HUDEP-2 (cell line): Measurements from ENCODE around the gene SULF2.

Experiments used
- DNase-seq, 76 experiments: peaks; one replicate each; lab custom pipeline; 2025; ENCODE audit not compliant: unreplicated experiment in 76 of 76; lab: John Stamatoyannopoulos, UW

The SULF2 gene

DNA sequence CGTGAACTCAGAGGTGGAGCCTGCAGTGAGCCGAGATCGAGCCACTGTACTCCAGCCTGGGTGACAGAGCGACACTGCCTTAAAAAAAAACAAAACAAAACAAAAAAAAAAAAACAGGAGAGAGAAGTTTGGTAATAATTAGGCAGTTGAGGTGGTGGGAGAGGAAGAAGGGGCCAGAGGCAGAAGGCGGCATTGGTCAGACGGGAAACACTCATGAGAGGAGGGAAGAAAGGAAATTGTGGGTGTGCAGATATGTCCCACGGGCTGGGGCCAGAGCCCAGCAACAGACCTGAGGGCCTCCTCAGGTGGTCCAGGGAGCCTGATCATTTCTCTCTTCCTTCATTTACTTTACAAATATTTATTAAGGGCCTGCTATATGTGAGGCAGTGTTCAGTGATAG is 20.0 kb downstream of the SULF2 start:
- DNase-seq: no peak

DNA sequence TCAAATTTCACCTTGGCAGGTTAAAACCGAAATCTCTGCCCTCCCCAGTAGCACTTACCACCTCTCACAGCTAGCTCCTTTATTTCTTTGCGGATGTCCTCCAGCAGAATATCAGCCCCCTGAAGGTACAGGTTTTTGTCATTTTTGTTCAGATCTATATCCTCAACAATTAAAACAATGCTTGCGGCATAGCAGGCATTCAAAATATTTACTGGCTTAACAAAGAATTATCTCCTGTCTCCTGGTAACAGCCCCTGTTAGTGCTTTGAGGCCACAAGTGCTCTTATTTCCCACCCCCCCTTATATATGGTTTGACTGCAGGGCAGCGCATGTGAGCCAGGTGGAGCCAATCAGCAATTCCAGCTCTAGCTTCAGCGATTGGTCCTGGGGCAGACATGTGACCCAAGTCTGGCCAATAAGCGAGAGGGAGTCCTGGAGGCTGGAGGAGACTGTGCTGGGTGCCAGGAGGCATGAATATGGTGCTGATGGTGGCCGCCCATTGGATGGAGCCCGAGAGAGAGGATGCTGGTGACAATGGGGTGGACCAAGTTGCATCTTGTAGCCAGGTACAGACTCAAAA is 21.0 kb downstream of the SULF2 start:
- DNase-seq: peak in 1 of 76 experiments; percentile 2

DNA sequence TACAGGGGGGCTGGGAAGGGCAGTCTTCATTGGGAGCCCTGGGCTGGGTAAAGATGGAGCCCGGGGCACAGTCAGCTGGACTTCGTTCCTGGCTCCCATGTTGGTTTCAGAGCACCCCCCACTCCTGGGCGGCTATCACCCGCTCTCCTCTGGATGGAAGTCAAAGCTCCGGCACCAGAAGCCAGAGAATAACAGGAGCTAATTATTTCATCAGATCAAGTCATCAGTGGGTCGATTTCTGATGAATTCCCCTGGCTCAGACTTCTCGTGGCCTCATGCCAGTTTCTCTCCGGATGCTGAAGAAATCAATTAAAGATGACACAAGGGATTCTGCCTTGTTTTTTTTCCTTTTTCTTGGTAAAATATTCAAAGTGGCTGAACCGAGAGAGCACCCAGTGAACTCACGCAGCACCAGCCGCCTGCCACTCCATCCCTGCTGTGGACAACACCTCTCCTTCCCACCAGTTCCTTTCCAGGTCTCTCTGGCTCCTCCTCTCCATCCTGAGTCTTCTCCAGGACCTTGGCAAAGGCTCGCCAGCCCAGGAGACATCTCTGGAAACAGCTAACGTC is 22.5 kb downstream of the SULF2 start:
- no peak for DNase-seq

DNA sequence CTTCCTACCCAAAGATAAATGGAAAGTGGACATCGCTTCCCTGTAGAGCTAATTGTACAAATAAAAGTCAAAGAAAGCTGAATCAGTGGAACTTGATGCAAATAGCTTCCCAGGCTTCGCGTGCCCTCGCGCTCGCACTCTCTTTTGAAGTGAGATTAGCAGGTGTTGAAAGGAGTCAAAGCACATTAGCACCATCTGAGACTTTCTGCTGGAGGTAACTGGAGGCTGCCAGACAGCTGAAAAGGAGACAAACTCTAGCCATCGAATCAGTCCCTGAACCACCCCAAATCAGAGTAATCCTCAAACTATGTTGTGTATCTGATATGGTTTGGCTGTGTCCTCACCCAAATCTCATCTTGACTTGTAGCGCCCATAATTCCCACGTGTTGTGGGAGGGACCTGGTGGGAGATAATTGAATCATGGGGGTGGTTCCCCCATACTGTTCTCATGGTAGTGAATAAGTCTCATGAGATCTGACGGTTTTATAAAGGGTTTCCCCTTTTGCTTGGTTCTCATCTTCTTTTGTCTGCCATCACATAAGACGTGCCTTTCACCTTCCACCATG is 23.7 kb downstream of the SULF2 start:
- DNase-seq: no peak

DNA sequence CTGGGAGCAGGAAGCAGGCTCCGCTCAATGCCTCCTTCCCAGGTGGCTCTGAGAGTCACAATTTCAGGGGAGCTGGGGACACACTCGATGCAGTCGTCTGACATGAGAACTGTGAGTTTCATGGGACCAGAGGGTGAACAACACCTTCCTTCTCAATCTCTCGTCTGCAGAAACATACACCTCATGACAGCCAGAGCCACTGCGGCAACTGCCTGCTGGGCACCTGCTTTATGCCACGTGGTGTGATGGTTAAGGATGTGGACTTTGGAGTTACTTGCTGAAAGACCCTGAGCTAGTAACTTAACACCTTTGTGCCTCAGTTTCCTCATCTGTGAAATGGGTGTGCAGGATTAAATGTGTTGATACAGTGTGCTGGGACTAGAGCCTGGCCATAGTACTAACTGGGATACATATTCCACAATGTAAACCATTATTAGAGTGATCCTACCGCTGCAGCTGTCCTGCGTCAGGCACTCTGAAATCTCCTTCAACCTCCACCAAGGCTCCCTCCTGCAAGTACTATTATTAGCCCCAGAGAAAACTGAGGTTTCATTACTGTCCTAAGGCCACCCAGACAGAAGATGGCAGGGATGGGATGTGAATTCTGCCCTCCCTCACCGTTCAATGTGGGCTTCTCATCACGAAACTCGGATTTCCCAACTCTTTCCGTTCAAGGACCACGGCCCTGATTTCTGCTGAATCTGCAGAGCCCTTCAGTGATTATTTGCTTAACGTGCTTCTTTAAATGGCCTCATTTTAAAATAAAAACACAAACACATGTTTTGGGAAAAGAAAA is 24.4 kb downstream of the SULF2 start:
- DNase-seq: no peak

DNA sequence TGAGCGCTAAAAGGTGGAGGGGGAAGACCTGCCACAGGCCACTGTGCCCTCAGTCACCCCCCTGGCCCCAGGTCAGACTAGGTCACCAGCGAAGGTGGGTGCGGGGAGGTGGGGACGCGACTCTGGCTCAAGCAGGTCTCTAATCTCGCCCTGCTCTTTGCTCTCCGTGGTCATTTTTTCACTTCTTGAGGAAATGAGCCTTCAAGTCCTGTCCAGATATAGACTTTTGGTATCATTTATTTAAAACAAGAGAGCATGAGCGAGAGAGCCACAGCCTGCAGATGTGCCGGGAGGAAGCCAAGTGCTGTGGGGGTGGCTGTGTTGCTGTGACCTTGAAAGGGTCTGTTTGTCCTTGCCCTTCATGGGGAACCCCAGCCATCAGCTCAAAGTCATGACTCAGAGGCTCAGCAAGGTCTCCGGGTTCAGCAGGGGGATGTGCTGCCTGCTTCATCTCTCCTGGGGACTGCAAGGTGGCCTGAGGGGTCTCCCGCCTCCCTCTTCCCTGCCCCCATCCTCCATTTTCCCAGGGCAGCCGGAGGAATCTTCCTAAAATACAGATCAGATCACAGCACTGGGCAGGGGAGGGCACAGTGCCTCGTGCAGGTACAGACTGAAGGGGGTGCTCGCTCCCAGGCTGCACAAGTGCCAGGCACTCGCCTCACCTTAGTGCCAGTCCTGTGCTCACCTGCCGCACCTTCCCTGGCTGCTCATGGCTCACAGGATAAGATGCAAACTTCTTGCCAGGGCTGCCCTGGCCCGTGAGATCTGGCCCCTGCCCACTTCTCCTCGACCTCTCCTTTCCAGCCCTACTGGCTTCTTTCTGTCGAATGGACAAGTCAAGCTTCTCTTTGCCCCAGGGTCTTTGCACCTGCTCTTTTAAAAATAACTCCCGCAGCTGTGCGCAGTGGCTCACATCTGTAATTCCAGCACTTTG is 26.5 kb downstream of the SULF2 start:
- no peak for DNase-seq

- no peak for DNase-seq
These were observed 27.9 kb downstream of the SULF2 start for GRCh38 chr20:47757145-47758035.

GRCh38 chr20:47754946-47755652 is 30.2 kb downstream of the SULF2 start:
- no peak for DNase-seq

GRCh38 chr20:47754388-47754715 is 30.9 kb downstream of the SULF2 start:
- no peak for DNase-seq

- no peak for DNase-seq
These were observed 31.5 kb downstream of the SULF2 start for GRCh38 chr20:47753576-47754387.

DNA sequence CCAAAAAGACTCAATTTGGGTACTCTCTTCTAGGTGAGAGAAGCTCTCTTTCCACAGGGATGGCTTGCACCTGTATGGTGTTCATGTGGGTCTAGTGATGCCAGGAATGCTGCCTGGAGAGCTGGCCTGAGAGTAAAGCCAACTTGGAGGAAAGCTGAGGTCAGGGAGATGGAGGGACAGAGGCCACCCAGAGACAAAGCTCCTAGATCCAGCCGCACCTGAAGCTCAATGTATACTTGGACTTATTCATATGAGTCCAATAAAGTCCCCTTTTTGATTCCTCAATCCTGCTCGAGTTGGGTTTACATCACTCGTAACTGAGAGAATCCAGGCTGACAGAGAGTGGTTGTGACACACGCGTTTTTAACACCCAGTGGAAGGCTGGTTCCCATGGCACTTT is 33.8 kb downstream of the SULF2 start:
- no peak for DNase-seq

GRCh38 chr20:47749339-47749738 is 35.9 kb downstream of the SULF2 start:
- no peak for DNase-seq

DNA sequence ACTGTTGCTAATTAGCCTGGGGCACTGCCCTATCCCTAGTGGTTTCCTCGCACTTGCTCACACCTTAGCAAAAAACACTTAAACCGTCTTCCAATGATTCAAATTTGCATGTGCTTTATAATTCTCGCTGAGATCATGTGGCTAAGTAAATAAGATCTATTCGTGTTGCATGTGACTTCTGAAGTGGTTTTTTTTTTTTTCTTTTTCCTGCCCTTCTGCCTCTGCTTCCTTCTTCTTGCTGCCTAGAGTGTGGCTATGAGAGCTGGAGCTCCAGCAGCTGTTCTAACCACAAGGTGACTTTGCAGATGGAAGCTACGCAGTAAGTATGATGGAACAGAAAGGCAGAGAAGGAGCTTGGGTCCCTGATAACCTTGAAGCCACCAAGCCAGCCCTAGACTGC is 36.5 kb downstream of the SULF2 start:
- DNase-seq: no peak

GRCh38 chr20:47748069-47748468 is 37.2 kb downstream of the SULF2 start:
- DNase-seq: no peak

- no peak for DNase-seq
These were observed 37.6 kb downstream of the SULF2 start for GRCh38 chr20:47747669-47748031.

DNA sequence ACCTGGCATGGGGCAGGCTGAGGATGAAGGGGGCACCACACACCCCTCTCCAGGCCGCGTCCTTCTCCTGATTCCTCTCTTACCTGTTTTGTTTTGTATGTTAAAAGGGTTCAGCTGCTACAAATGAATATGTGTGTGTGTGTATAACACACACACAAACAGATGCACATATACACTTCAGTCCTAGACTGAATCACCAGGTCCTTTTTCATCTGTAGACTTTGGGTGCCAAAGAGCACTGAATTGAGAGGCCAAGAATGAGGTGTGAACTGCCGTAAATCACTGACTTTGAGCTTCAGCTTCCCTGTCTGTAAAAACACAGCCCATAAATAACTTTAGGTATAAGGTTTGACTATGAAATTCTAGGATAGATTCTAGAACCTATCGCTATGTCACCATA is 40.5 kb downstream of the SULF2 start:
- DNase-seq: no peak

- DNase-seq: no peak
These were observed 41.6 kb downstream of the SULF2 start for GRCh38 chr20:47743671-47744070.
